AG04449 (cell line): ENCODE results near the gene DENND1A.

Experiments used
- CTCF ChIA-PET: fragments of 350-600 bp; formaldehyde crosslinking; extraction: SDS; loops from one replicate; lab custom pipeline; 2021; ENCODE audit warnings: antibody characterized with exemption; lab: Yijun Ruan, JAX
- POLR2A ChIA-PET: fragments of 400-600, 350-600 bp; formaldehyde crosslinking; extraction: SDS; loops from one replicate; lab custom pipeline; 2020; ENCODE audit warnings: antibody characterized with exemption, inconsistent platforms; lab: Yijun Ruan, JAX
- DNase-seq: peaks from one replicate; pipeline ENCODE4 v3.0.0-alpha.2; 2010; ENCODE audit warnings: low read depth, low spot score
- H3K4me3 ChIP-seq: 2 replicates; pipeline ENCODE4 v1.5.1; 2011; ENCODE audit warnings: low read depth, mild to moderate bottlenecking, control low read depth, low read length
- CTCF ChIP-seq: IDR thresholded peaks from one replicate; pipeline ENCODE4 v1.5.1; 2011; ENCODE audit warnings: mild to moderate bottlenecking, moderate library complexity, low read length, control low read depth, inconsistent platforms; ENCODE audit not compliant: insufficient read depth; ENCODE audit errors: missing control alignments

Gene DENND1A

GRCh38 chr9:123552530-123552929 lies 377.4 kb downstream of the DENND1A start:
- ChIA-PET CTCF (interaction anchor here (0.9 kb wide), 1 partner anchor 488 kb away, joined by 4 read pairs; no protein-coding TSS in a partner anchor), POLR2A (no interaction called here)
- no peak for DNase-seq
- TF ChIP-seq CTCF, result no peak
- H3K4me3 ChIP-seq, result no peak overlapping the region

GRCh38 chr9:123551734-123552133 lies 378.2 kb downstream of the DENND1A start:
- CTCF ChIA-PET, result interaction anchor here (0.9 kb wide), 1 partner anchor 489 kb away, joined by 4 read pairs; no protein-coding TSS in a partner anchor
- no peak for DNase-seq
- H3K4me3 ChIP-seq, result no peak overlapping the region
- TF ChIP-seq CTCF, result no peak
- POLR2A ChIA-PET, result no interaction called here

DNA sequence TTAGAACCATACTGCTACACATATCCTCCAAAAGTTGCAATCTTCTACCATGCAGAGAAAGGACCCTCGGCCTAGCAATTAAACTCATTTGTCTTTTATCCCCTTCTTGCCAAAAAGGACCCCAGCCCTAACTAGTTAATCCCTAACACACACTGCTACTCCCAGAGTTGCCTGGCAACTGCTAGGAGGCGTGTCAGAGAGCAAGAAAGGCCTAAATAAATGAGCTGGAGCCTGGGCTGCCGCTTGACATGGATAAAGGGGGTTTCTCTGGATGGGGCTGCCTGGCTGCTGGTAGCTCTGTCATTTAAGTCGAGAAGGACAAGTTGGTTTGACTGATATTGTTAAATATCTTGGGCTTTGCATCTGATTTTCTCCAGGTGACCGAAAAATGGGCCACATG lies 379.1 kb downstream of the DENND1A start:
- H3K4me3 ChIP-seq, result no peak overlapping the region
- ChIA-PET POLR2A (no interaction called here), CTCF (no interaction called here)
- no peak for DNase-seq
- no peak for TF ChIP-seq CTCF

- CTCF ChIA-PET, result interaction anchor here (10.7 kb wide), 1 partner anchor 491 kb away, joined by 111 read pairs; no protein-coding TSS in a partner anchor
- no peak for TF ChIP-seq CTCF
- no peak for DNase-seq
- POLR2A ChIA-PET, result no interaction called here
- no peak overlapping the region for H3K4me3 ChIP-seq
Measured at GRCh38 chr9:123550012-123550411, 379.9 kb downstream of the DENND1A start.

DNA sequence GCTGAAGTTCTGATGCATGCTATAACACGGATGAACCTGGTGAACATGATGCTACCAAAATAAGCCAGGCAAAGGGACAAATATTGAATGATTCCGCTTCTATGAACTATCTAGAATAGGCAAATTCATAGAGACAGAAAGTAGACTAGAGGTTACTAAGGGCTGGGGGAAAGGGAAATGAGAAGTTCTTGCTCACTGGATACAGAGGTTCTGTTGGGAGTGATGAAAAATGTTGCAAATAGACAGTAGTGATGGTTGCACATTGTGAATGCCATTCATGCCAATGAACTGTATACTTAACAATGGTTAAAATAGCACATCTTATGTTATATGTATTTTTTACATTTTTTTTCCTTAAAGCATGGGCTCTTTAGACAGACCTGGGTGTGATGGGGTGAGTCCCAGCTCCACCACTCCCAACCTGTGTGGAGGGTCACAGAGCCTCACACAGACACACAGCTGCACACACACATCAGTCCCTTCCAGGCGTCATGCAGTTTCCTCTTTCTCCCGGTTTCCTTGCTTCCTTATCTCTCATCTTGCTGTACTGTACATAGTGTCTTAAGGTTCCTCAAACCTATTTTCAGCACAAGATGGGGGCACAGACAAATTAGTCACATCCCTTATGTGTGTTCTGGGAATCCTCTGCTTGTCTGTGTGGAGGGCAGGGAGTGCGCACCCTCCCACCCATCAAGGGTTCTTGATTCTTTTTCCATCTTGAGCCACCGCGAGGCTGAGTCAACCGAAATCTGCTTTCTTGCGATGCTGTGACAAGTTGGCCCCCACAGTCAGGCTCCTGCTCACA lies 381.0 kb downstream of the DENND1A start:
- ChIA-PET CTCF (interaction anchor here (10.7 kb wide), 1 partner anchor 492 kb away, joined by 111 read pairs; no protein-coding TSS in a partner anchor), POLR2A (no interaction called here)
- no peak overlapping the region for H3K4me3 ChIP-seq
- TF ChIP-seq CTCF, result no peak
- no peak for DNase-seq

- TF ChIP-seq CTCF, result peak; percentile 71
- POLR2A ChIA-PET, result no interaction called here
- no peak for DNase-seq
- CTCF ChIA-PET, result interaction anchor here (0.6 to 10.7 kb wide), 14 partner anchors 7 to 776 kb away, joined by 3 to 111 read pairs (median 4); no protein-coding TSS in a partner anchor
- H3K4me3 ChIP-seq, result no peak overlapping the region
Measured at GRCh38 chr9:123544007-123544827, 385.7 kb downstream of the DENND1A start.
